NAMALWA (cell line): ENCODE results near the gene LHX3.
"Not testable (repeated sequence)": the region's sequence is repeated elsewhere in the genome, so short reads cannot be mapped to it uniquely, and the experiment has no call there.

ENCODE experiments used
- DNase-seq: peaks from one replicate; pipeline ENCODE4 v3.0.0-alpha.2; 2015; ENCODE audit warnings: low spot score

Gene LHX3

GRCh38 chr9:136241542-136241941 is 36.6 kb upstream of the LHX3 start:
- DNase-seq, result no peak

GRCh38 chr9:136240941-136241340 is 36.0 kb upstream of the LHX3 start:
- no peak for DNase-seq

GRCh38 chr9:136239983-136240330 is 35.0 kb upstream of the LHX3 start:
- peak; percentile 83 for DNase-seq

- no peak for DNase-seq
Measured at GRCh38 chr9:136239135-136239982, 34.4 kb upstream of the LHX3 start.

- no peak for DNase-seq
Measured at GRCh38 chr9:136238342-136238732, 33.4 kb upstream of the LHX3 start.

GRCh38 chr9:136237486-136238341 is 32.8 kb upstream of the LHX3 start:
- peak; percentile 50 for DNase-seq

- not testable (repeated sequence) for DNase-seq
Measured at GRCh38 chr9:136236471-136237410, 31.8 kb upstream of the LHX3 start.

- no peak for DNase-seq
Measured at GRCh38 chr9:136235709-136236455, 31.0 kb upstream of the LHX3 start.

- no peak for DNase-seq
Measured at GRCh38 chr9:136235171-136235570, 30.2 kb upstream of the LHX3 start.

GRCh38 chr9:136234597-136234996 is 29.7 kb upstream of the LHX3 start:
- DNase-seq, result no peak

- DNase-seq, result no peak
Measured at GRCh38 chr9:136233868-136234267, 28.9 kb upstream of the LHX3 start.

GRCh38 chr9:136233411-136233810 is 28.5 kb upstream of the LHX3 start:
- DNase-seq, result no peak

GRCh38 chr9:136232969-136233368 is 28.0 kb upstream of the LHX3 start:
- no peak for DNase-seq

GRCh38 chr9:136231478-136232297 is 26.8 kb upstream of the LHX3 start:
- no peak for DNase-seq

GRCh38 chr9:136230773-136231172 is 25.8 kb upstream of the LHX3 start:
- DNase-seq, result no peak

GRCh38 chr9:136230365-136230764 is 25.4 kb upstream of the LHX3 start:
- DNase-seq, result no peak

- DNase-seq, result no peak
Measured at GRCh38 chr9:136229096-136230065, 24.5 kb upstream of the LHX3 start.

- no peak for DNase-seq
Measured at GRCh38 chr9:136228107-136228875, 23.4 kb upstream of the LHX3 start.
